K562 (cell line): Measurements from ENCODE around the gene MACROD2. TPM values are rescaled to one million over a fixed set of nuclear protein-coding genes. Genes with fewer than 3 reads are reported as not detected.

Source experiments
- ATAC-seq: fragments of 200-7000 bp; cut with Tn5 transposase; 3 replicates; pipeline ENCODE4 v1.9.1; 2020; ENCODE audit warnings: moderate library complexity
- BruUV-seq: library from RNA; stranded (reverse); fragments of 400-500 nt; replicated peaks from 2 replicates; lab custom pipeline; 2021; lab: Mats Ljungman, UMichigan
- CTCF ChIA-PET: fragments of 300-600 bp; formaldehyde crosslinking; extraction: SDS; loops from one replicate; lab custom pipeline; 2021; ENCODE audit warnings: low intra/inter-chr PET ratio; lab: Yijun Ruan, JAX
- POLR2A ChIA-PET: fragments of 300-600, 350-650 bp; sonication (Branson Sonifier 250); formaldehyde crosslinking; extraction: SDS; loops from one replicate; lab custom pipeline; 2021; ENCODE audit warnings: antibody characterized with exemption, inconsistent platforms; lab: Yijun Ruan, JAX
- DNase-seq, 4 experiments: peaks; one replicate each; pipeline versions ENCODE4 v3.0.0 to v3.0.0-alpha.2; 2011 to 2018; ENCODE audit warnings: low spot score in 3 of 4, mixed read lengths in 3 of 4; ENCODE audit errors: extremely low read depth in 1 of 4
- FAIRE-seq: peaks from 2 replicates; lab custom pipeline; 2011; peaks lifted over from hg19 to GRCh38; lab: Jason Lieb, UNC
- H2AFZ ChIP-seq: 2 replicates; pipeline ENCODE4 v1.6.0; 2011; ENCODE audit warnings: low read depth, low read length, control low read depth, inconsistent platforms
- H3K27ac ChIP-seq: fragments of 200-600 bp; 3 replicates; pipeline ENCODE4 v1.8.0; 2011; ENCODE audit warnings: low read depth, mild to moderate bottlenecking, control low read depth, inconsistent platforms, low read length, moderate library complexity, mixed read lengths; ENCODE audit errors: extremely low read depth
- H3K27me3 ChIP-seq, 2 experiments: fragments of 300-600 bp in 1 of 2; 2 replicates in 1 of 2; 3 replicates in 1 of 2; pipeline versions ENCODE4 v1.6.0 to v1.8.0; 2011; ENCODE audit warnings: inconsistent platforms in 2 of 2, low read length in 2 of 2, mild to moderate bottlenecking in 1 of 2, mixed read lengths in 1 of 2, moderate library complexity in 1 of 2; ENCODE audit not compliant: control insufficient read depth in 2 of 2, insufficient read depth in 2 of 2
- H3K36me3 ChIP-seq: fragments of 300-600 bp; 3 replicates; pipeline ENCODE4 v1.8.0; 2011; ENCODE audit warnings: mild to moderate bottlenecking, low read length, inconsistent platforms; ENCODE audit not compliant: control insufficient read depth, insufficient read depth
- H3K4me1 ChIP-seq, 2 experiments: fragments of 200-600 bp in 1 of 2; replicated peaks in 1 of 2; 2 replicates in 1 of 2; 3 replicates in 1 of 2; pipeline versions ENCODE4 v1.5.1 to v1.8.0; 2011; ENCODE audit warnings: inconsistent platforms in 2 of 2, low read length in 2 of 2, mild to moderate bottlenecking in 1 of 2, mixed read lengths in 1 of 2, moderate library complexity in 1 of 2; ENCODE audit not compliant: control insufficient read depth in 2 of 2, insufficient read depth in 2 of 2
- H3K4me2 ChIP-seq: 2 replicates; pipeline ENCODE4 v1.6.1; 2011; ENCODE audit warnings: low read length, control low read depth, inconsistent platforms, mixed read lengths; ENCODE audit not compliant: insufficient read depth
- H3K4me3 ChIP-seq: fragments of 200-600 bp; sonication (generic), shearing (Covaris generic); 2 replicates; pipeline ENCODE4 v1.5.1; 2016; ENCODE audit warnings: control low read depth, inconsistent platforms
- H3K79me2 ChIP-seq: fragments of 200-600 bp; 3 replicates; pipeline ENCODE4 v1.8.0; 2011; ENCODE audit warnings: low read length, inconsistent platforms; ENCODE audit not compliant: control insufficient read depth, insufficient read depth
- H3K9ac ChIP-seq, 2 experiments: 2 replicates each; pipeline versions ENCODE4 v1.6.0 to v1.6.1; 2011; ENCODE audit warnings: low read depth in 2 of 2, low read length in 2 of 2, control low read depth in 1 of 2, inconsistent platforms in 1 of 2, mild to moderate bottlenecking in 1 of 2, mixed read lengths in 1 of 2; ENCODE audit not compliant: insufficient read depth in 1 of 2
- H3K9me1 ChIP-seq: one replicate; pipeline ENCODE4 v1.6.0; 2011; ENCODE audit warnings: inconsistent platforms, mild to moderate bottlenecking, low read length, moderate library complexity; ENCODE audit not compliant: control insufficient read depth, insufficient read depth
- H3K9me3 ChIP-seq: replicated peaks from 2 replicates; pipeline ENCODE4 v1.5.1; 2011; ENCODE audit warnings: low read depth, low read length, inconsistent platforms; ENCODE audit not compliant: control insufficient read depth, insufficient read depth
- H4K20me1 ChIP-seq: replicated peaks from 2 replicates; pipeline ENCODE4 v1.6.1; 2011; ENCODE audit warnings: low read length, inconsistent platforms, mixed read lengths; ENCODE audit not compliant: control insufficient read depth, insufficient read depth
- HMGN3 ChIP-seq: IDR thresholded peaks from 2 replicates; pipeline ENCODE4 v1.6.1; 2011; ENCODE audit warnings: borderline replicate concordance, low read depth, mild to moderate bottlenecking, mixed read lengths, low read length; ENCODE audit not compliant: insufficient read length; ENCODE audit errors: extremely low read depth
- KDM2B ChIP-seq: fragments of 250-450 bp; sonication (Bioruptor Pico); IDR thresholded peaks from 2 replicates; pipeline ENCODE4 v1.8.0; 2021; ENCODE audit warnings: mild to moderate bottlenecking, moderate library complexity
- NR1H2 ChIP-seq: sonication (generic); formaldehyde crosslinking; IDR thresholded peaks from 2 replicates; pipeline ENCODE4 v1.4.0; 2020; ENCODE audit warnings: mild to moderate bottlenecking, missing genetic modification reagents
- RREB1 ChIP-seq: fragments of 250-450 bp; sonication (Bioruptor Pico); IDR thresholded peaks from 2 replicates; pipeline ENCODE4 v1.4.0; 2020
- SRF ChIP-seq, 2 experiments: fragments of 250-450, 450-650 bp in 1 of 2; sonication (Bioruptor Pico) in 1 of 2; sonication (generic) in 1 of 2; formaldehyde crosslinking; IDR thresholded peaks; 2 replicates each; pipeline versions ENCODE4 v1.5.0 to v1.5.1; 2020 to 2022; ENCODE audit warnings: mild to moderate bottlenecking in 1 of 2, missing genetic modification reagents in 1 of 2
- ZNF217 ChIP-seq: sonication (generic); formaldehyde crosslinking; IDR thresholded peaks from 2 replicates; pipeline ENCODE4 v1.8.0; 2022; ENCODE audit warnings: mild to moderate bottlenecking, missing genetic modification reagents
- ZNF347 ChIP-seq: fragments of 450-650 bp; formaldehyde crosslinking; IDR thresholded peaks from 2 replicates; pipeline ENCODE4 v1.4.0; 2020; ENCODE audit warnings: low read depth, mild to moderate bottlenecking, moderate library complexity
- WGBS: fragments of 100-300 bp; shearing (Covaris generic); methylation state at CpG from one replicate; pipeline ENCODE4 v1.1.6; 2016; ENCODE audit warnings: low coverage, mixed read lengths; ENCODE audit not compliant: insufficient coverage; ENCODE audit errors: missing lambda C conversion rate; 5-methylcytosine and 5-hydroxymethylcytosine counted together
- in situ Hi-C: fragments of 300-500 bp; cut with MboI; formaldehyde crosslinking; loops from 4 replicates; pipeline ENCODE4 v1.15.0; 2018; ENCODE audit warnings: inconsistent platforms, mixed read lengths
- intact Hi-C: fragments of 100-400 bp; cut with micrococcal nuclease; formaldehyde crosslinking; loops from 2 replicates; pipeline ENCODE4 v1.14.2; 2022
- polyA plus RNA-seq, 8 experiments: library from polyadenylated mRNA; depleted of rRNA in 4 of 8; stranded (reverse) in 5 of 8; unstranded in 3 of 8; fragments of >200 nt; fragmentation: Nextera tagmentation in 2 of 8; fragmentation: Illumina TruSeq in 1 of 8; extraction: Ambion mirVana in 2 of 8; extraction: Trizol in 1 of 8; gene quantifications; 2 replicates each; pipeline versions ENCODE4 v1.2.1 to v1.2.3, GENCODE V29; 2011 to 2014; ENCODE audit warnings: inconsistent platforms in 1 of 8, missing spikeins in 1 of 8
- total RNA-seq, 7 experiments: library from RNA; depleted of rRNA in 6 of 7; stranded (reverse); fragments of >200 nt in 6 of 7; fragmentation: Illumina TruSeq in 2 of 7; extraction: Trizol in 2 of 7; gene quantifications; 2 replicates each; pipeline versions ENCODE4 v1.2.1 to v1.2.3, GENCODE V29; 2011 to 2021; ENCODE audit warnings: low replicate concordance in 1 of 7
- TF ChIP-seq, protein P1 (sequence below): fragments of 450-650 bp; IDR thresholded peaks from 2 replicates; pipeline ENCODE4 v1.6.1; 2016; ENCODE audit warnings: borderline replicate concordance

MACROD2 gene
- total and polyA plus RNA-seq, 9 of the 15 experiments (the other 6 are each of a cell fraction or from before 2014, with no cell fraction given) = not detected

- no TSS peak for BruUV-seq
Measured at GRCh38 chr20:14800707-14801425, 805.5 kb downstream of the MACROD2 start.

DNA sequence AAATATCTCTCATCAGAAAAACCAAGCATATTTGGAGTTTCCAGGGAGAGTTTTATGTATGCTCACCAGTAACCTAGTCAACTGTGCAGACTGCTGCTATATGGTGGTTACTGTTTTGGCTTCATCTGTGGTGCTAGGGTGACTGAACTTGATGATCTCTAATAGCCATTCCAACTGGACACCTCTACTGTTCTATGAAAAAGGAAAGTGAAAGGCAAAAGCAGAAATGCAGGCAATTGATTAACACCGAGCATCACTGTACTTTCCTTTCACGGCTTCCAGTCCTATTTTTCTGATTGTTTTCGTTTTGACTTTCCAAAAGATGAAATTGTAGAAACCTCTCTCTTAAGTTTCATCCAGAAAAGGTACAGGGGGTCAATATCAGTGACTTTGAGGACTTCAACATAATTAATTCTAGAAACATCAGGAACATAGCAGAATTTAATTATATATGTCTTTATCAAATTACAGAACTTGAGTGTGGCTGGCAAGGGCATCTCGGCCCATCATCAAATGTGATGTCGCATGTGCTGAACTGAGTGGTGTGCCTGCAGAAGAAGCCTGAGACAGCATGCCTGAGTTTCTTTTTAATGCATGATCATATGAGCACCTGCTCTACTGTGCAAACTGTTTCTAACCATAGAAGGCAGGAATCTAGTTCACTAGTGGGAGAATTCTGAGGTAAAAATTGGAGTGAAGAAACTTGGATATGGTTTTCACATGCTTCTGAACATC, 806.4 kb downstream of the MACROD2 start:
- no peak overlapping the region for H3K9ac ChIP-seq
- no peak overlapping the region for H3K27ac ChIP-seq
- no peaks in the 10 kb centered on the region for H4K20me1 ChIP-seq
- no peak for FAIRE-seq
- intact Hi-C loops = no loop called here
- POLR2A ChIA-PET = no interaction called here
- no peaks in the 10 kb centered on the region for H3K9me3 ChIP-seq
- no peaks in the 10 kb centered on the region for H3K79me2 ChIP-seq
- no peak for DNase-seq
- WGBS = 0% methylated on average over 5 of the region's 5 CpGs
- H3K4me3 ChIP-seq = no peak overlapping the region
- in situ Hi-C loops = no loop called here
- H3K9me1 ChIP-seq = no peaks in the 10 kb centered on the region
- ATAC-seq = no peak
- CTCF ChIA-PET = no interaction called here
- H3K36me3 ChIP-seq = no peaks in the 10 kb centered on the region
- no peak overlapping the region for H2AFZ ChIP-seq
- H3K4me2 ChIP-seq = no peak overlapping the region
- no peaks in the 10 kb centered on the region for H3K4me1 ChIP-seq
- BruUV-seq = no TSS peak
- no peaks in the 10 kb centered on the region for H3K27me3 ChIP-seq
- TF ChIP-seq, protein P1, sequence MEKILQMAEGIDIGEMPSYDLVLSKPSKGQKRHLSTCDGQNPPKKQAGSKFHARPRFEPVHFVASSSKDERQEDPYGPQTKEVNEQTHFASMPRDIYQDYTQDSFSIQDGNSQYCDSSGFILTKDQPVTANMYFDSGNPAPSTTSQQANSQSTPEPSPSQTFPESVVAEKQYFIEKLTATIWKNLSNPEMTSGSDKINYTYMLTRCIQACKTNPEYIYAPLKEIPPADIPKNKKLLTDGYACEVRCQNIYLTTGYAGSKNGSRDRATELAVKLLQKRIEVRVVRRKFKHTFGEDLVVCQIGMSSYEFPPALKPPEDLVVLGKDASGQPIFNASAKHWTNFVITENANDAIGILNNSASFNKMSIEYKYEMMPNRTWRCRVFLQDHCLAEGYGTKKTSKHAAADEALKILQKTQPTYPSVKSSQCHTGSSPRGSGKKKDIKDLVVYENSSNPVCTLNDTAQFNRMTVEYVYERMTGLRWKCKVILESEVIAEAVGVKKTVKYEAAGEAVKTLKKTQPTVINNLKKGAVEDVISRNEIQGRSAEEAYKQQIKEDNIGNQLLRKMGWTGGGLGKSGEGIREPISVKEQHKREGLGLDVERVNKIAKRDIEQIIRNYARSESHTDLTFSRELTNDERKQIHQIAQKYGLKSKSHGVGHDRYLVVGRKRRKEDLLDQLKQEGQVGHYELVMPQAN = no peak
- TF ChIP-seq HMGN3 (no peak), RREB1 (CRISPR knock-in tag) (no peak)

More at GRCh38 chr20:14800707-14801425, 805.5 kb downstream of the MACROD2 start:
- H3K4me3 ChIP-seq = no peak overlapping the region
- H3K27ac ChIP-seq = no peak overlapping the region
- intact Hi-C loops = no loop called here
- DNase-seq (no peak), ATAC-seq (no peak), FAIRE-seq (no peak)
- no peaks in the 10 kb centered on the region for H3K9me3 ChIP-seq
- H3K27me3 ChIP-seq = no peaks in the 10 kb centered on the region
- no peak overlapping the region for H2AFZ ChIP-seq
- no peaks in the 10 kb centered on the region for H3K9me1 ChIP-seq
- no peaks in the 10 kb centered on the region for H4K20me1 ChIP-seq
- WGBS = 0% methylated on average over 2 of the region's 7 CpGs
- H3K4me2 ChIP-seq = no peak overlapping the region
- CTCF ChIA-PET = no interaction called here
- no peaks in the 10 kb centered on the region for H3K79me2 ChIP-seq
- TF ChIP-seq NR1H2 (CRISPR knock-in tag) = no peak
- TF ChIP-seq ZNF347 = no peak
- no peak for TF ChIP-seq ZNF217 (CRISPR knock-in tag)
- TF ChIP-seq SRF (CRISPR knock-in tag; IDR thresholded peaks at IDR 0.05) = no peak
- no peak for TF ChIP-seq KDM2B (CRISPR knock-in tag)
- TF ChIP-seq, all 486 proteins: peak for 0
- in situ Hi-C loops = no loop called here
- POLR2A ChIA-PET = no interaction called here
- Histone ChIP-seq H3K36me3 (no peaks in the 10 kb centered on the region), H3K9ac (no peak overlapping the region), H3K4me1 (no peaks in the 10 kb centered on the region)
